Thoracic aorta (tissue), 2 donors: ENCODE results near the gene ZNF408. TPM values are rescaled to one million over a fixed set of nuclear protein-coding genes. Genes with fewer than 3 reads are reported as not detected.
"Not testable (repeated sequence)": the region's sequence is repeated elsewhere in the genome, so short reads cannot be mapped to it uniquely, and the experiment has no call there.

Experiments
- ATAC-seq: fragments of 150-250 bp; one replicate; pipeline ENCODE4 v1.8.0; 2017; ENCODE audit warnings: low read depth; ENCODE audit not compliant: insufficient number of reproducible peaks, low FRiP score
- DNase-seq: peaks from one replicate; pipeline ENCODE4 v3.0.0-alpha.2; 2020; ENCODE audit warnings: low spot score
- H3K27ac ChIP-seq, 2 donors: fragments of 200-600 bp; sonication (generic); 1 replicate in 1 of 2; 2 replicates in 1 of 2; pipeline ENCODE4 v1.5.1; 2016; ENCODE audit warnings: mild to moderate bottlenecking in 2 of 2, moderate library complexity in 2 of 2
- H3K27me3 ChIP-seq: fragments of 200-600 bp; sonication (generic); replicated peaks from 2 replicates; pipeline ENCODE4 v1.6.0; 2016; ENCODE audit warnings: mild to moderate bottlenecking; ENCODE audit not compliant: insufficient read depth
- H3K36me3 ChIP-seq: fragments of 200-600 bp; sonication (generic); one replicate; pipeline ENCODE4 v1.5.1; 2016
- H3K4me1 ChIP-seq, 2 donors: fragments of 200-600 bp; sonication (generic); 1 replicate in 1 of 2; 2 replicates in 1 of 2; pipeline versions ENCODE4 v1.5.1 to v1.6.0; 2016; ENCODE audit warnings: low read depth in 2 of 2, mild to moderate bottlenecking in 1 of 2; ENCODE audit not compliant: control insufficient read depth in 1 of 2
- H3K4me3 ChIP-seq: fragments of 200-600 bp; sonication (generic); 2 replicates; pipeline ENCODE4 v1.5.1; 2016; ENCODE audit warnings: mild to moderate bottlenecking
- H3K9me3 ChIP-seq: fragments of 200-600 bp; sonication (generic); 2 replicates; pipeline ENCODE4 v1.5.1; 2016
- total RNA-seq, 2 donors: library from RNA; depleted of rRNA; stranded (reverse); fragments of >200 nt; gene quantifications; one replicate each; pipeline versions ENCODE4 v1.1.0 to v1.2.3, GENCODE V29; 2016
- TF ChIP-seq, protein P1 (sequence below): fragments of 200-600 bp; sonication (generic); IDR thresholded peaks from one replicate; pipeline ENCODE4 v1.5.1; 2019; ENCODE audit warnings: antibody characterized with exemption

ZNF408 gene
- total RNA-seq, 2 donors from 2014 or later: 5.9 to 11.9 TPM

DNA sequence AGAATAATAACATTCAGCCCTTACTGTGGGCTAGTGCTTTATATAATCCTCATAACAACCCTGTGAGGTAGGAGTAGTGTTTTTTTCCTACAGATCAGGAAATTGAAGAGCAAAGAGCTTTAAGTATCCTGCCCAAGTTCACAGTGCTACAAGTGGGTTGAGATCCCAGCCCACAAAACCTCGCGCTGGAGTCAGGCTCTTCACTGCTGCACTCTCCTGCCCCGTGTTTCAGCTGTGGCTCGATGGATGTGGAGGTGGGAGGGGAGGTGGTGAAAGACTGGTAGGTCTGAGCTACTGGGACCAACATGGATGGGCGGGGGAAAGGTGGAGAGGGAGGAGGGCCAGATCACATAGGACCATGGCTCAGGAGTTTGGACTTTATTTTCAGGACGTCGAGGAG is 6.1 kb downstream of the ZNF408 start:
- H3K27ac ChIP-seq: no peak overlapping the region
- H3K4me1 ChIP-seq: peaks cover 11 to 28% of the 10 kb centered on the region in 2 donors
- H3K27me3 ChIP-seq: no peaks in the 10 kb centered on the region
- ATAC-seq: no peak
- no peaks in the 10 kb centered on the region for H3K9me3 ChIP-seq
- H3K4me3 ChIP-seq: no peak overlapping the region
- H3K36me3 ChIP-seq: peaks cover 60% of the 10 kb centered on the region
- DNase-seq: no peak
- TF ChIP-seq, protein P1, sequence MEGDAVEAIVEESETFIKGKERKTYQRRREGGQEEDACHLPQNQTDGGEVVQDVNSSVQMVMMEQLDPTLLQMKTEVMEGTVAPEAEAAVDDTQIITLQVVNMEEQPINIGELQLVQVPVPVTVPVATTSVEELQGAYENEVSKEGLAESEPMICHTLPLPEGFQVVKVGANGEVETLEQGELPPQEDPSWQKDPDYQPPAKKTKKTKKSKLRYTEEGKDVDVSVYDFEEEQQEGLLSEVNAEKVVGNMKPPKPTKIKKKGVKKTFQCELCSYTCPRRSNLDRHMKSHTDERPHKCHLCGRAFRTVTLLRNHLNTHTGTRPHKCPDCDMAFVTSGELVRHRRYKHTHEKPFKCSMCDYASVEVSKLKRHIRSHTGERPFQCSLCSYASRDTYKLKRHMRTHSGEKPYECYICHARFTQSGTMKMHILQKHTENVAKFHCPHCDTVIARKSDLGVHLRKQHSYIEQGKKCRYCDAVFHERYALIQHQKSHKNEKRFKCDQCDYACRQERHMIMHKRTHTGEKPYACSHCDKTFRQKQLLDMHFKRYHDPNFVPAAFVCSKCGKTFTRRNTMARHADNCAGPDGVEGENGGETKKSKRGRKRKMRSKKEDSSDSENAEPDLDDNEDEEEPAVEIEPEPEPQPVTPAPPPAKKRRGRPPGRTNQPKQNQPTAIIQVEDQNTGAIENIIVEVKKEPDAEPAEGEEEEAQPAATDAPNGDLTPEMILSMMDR: no peak

DNA sequence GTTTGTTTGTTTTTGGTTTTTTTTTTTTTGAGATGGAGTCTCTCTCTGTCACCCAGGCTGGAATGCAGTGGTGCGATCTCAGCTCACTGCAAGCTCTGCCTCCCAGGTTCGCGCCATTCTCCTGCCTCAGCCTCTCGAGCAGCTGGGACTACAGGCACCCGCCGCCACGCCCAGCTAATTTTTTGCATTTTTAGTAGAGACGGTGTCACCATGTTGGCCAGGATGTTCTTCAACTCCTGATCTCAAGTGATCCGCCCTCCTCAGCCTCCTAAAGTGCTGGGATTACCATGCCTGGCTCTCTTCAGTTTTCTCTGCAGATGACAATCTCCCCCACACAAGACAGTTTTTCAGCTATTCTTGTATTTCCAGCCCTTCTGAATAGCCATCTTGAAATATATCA is 8.5 kb downstream of the ZNF408 start:
- H3K9me3 ChIP-seq, DNase-seq, ATAC-seq, H3K27me3 ChIP-seq, H3K4me3 ChIP-seq: not testable (repeated sequence)
- H3K4me1 ChIP-seq: peaks cover 22 to 40% of the 10 kb centered on the region in 2 donors
- peaks cover 42% of the 10 kb centered on the region for H3K36me3 ChIP-seq
- H3K27ac ChIP-seq: peak overlapping the region; percentile 93 to 94

DNA sequence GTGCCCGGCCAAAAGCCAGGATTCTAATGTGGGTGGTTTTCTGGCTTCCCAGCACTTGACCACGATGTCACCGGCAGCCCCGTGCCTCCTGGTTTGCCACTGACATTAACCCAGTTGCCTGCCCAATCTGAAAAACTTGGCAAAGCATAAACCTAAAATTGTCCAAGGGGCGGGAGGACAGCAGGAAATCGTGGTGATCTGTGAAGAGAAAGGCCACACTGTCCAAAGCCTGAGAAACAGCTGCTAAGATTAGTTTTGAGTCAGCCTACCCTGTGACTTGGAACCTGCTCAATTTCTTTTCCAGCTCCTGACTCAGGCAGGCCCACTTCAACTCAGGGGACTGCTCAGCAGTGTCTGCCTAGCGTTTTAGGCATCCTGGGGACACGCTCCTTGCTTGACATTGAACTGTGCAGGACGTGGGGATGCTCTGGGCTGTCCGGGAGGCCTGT is 10.0 kb downstream of the ZNF408 start:
- no peaks in the 10 kb centered on the region for H3K9me3 ChIP-seq

DNA sequence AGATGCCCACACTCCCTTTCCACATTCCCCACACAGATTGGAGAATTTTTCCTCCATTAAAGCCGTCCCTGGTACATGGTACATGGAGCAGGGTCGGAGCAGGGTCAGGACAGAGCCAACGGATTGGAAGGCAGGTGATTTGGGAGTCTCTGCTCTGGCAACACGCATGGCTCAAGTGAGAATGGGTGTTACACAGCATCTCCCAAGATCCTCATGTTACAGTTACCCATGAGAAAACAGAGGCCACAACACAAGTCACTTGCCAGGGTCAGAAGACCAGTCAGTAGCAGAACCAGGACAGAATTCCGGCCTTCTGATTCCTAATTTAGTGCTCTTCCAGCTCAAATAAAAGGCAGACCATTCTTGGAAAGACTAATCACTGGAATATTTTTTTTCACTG is 10.5 kb downstream of the ZNF408 start:
- H3K4me1 ChIP-seq: peaks cover 28 to 47% of the 10 kb centered on the region in 2 donors
- H3K4me3 ChIP-seq: no peak overlapping the region
- H3K27me3 ChIP-seq: no peaks in the 10 kb centered on the region
- peaks cover 23% of the 10 kb centered on the region for H3K36me3 ChIP-seq
- TF ChIP-seq, protein P1: no peak
- peak overlapping the region; percentile 93 to 94 for H3K27ac ChIP-seq
- no peaks in the 10 kb centered on the region for H3K9me3 ChIP-seq
- DNase-seq (no peak), ATAC-seq (no peak)

More for the DNA sequence above, 10.0 kb downstream of the ZNF408 start:
- Histone ChIP-seq H3K4me3 (no peak overlapping the region), H3K36me3 (peaks cover 27% of the 10 kb centered on the region), H3K4me1 (peaks cover 28 to 47% of the 10 kb centered on the region in 2 donors), H3K27ac (peak overlapping the region; percentile 93 to 94), H3K27me3 (no peaks in the 10 kb centered on the region)
- TF ChIP-seq, protein P1: no peak
- DNase-seq: peak; percentile 58
- peak; percentile 83 for ATAC-seq

DNA sequence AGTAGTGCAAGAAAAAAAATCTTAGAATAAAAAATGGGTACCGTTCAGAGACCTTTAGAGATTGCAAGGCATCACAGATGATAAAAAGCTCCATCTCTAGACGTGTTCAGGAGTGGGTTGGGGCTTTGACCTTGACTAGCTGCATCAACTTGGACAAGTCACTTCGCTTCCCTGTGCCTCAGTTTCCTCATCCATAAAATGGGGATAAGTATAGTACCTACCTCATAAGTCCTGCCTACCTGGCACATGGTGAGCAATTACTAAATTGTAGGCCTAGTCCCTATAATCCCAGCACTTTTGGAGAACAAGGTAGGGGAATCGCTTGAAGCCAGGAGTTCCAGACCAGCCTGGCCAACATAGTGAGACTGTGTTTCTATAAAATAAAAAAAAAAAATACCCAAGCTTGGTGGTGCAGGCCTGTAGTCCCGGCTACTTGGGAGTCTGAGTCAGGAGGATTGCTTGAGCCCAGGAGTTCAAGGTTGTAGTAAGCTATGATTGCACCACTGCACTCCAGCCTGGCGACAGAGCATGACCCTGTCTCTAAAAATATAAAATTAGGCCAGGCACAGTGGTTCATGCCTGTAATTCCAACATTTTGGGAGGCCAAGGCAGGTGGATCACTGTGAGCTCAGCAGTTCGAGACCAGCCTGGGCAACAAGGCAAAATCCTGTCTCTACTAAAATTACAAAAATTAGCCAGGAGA is 12.2 kb downstream of the ZNF408 start:
- Histone ChIP-seq H3K36me3 (peaks cover 7% of the 10 kb centered on the region), H3K4me1 (peaks cover 30 to 52% of the 10 kb centered on the region in 2 donors), H3K4me3 (no peak overlapping the region), H3K27me3 (no peaks in the 10 kb centered on the region), H3K9me3 (no peaks in the 10 kb centered on the region), H3K27ac (peak overlapping the region; percentile 93 to 94)
- TF ChIP-seq, protein P1: no peak
- no peak for DNase-seq
- no peak for ATAC-seq

DNA sequence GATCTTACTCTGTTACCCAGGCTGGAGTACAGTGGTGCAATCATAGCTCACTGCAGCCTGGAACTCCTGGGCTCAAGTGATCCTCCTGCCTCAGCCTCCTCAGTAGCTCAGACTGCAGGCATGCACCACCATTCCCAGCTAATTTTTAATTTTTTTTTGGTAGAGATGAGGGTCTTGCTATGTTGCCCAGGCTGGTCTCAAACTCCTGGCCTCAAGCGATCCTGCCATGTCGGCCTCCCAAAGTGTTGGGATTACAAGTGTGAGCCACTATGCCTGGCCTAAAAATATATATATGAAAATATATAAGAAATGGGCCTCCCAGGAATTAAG is 17.0 kb downstream of the ZNF408 start:
- ATAC-seq, H3K27ac ChIP-seq, H3K9me3 ChIP-seq, H3K4me3 ChIP-seq, H3K27me3 ChIP-seq, DNase-seq, H3K36me3 ChIP-seq: not testable (repeated sequence)
- H3K4me1 ChIP-seq: peaks cover 23 to 33% of the 10 kb centered on the region in 2 donors
